MCF 10A (cell line): ENCODE data around the gene JAG2. TPM values are rescaled to one million over a fixed set of nuclear protein-coding genes. Genes with fewer than 3 reads are reported as not detected.

ENCODE experiments used
- Bru-seq: library from RNA; stranded (reverse); fragments of 400-500 nt; gene quantifications from one replicate; lab custom pipeline; 2021; lab: Mats Ljungman, UMichigan
- BruChase-seq, 2 experiments: library from RNA; stranded (reverse); fragments of 400-500 nt; gene quantifications; one replicate each; lab custom pipeline; 2021; lab: Mats Ljungman, UMichigan
- BruUV-seq: library from RNA; stranded (reverse); fragments of 400-500 nt; replicated peaks from 2 replicates; lab custom pipeline; 2021; lab: Mats Ljungman, UMichigan
- CTCF ChIA-PET: fragments of 300-600 bp; sonication (Branson Sonifier 250); formaldehyde crosslinking; extraction: SDS; loops from one replicate; lab custom pipeline; 2021; ENCODE audit warnings: antibody characterized with exemption, inconsistent platforms; lab: Yijun Ruan, JAX
- POLR2A ChIA-PET: fragments of 300-600, 350-650 bp; sonication (Branson Sonifier 250); formaldehyde crosslinking; extraction: SDS; loops from one replicate; lab custom pipeline; 2020; ENCODE audit warnings: antibody characterized with exemption, inconsistent platforms; lab: Yijun Ruan, JAX
- DNase-seq: peaks from one replicate; pipeline ENCODE4 v3.0.0-alpha.2; 2018; ENCODE audit not compliant: unreplicated experiment
- H3K27ac Mint-ChIP-seq: one replicate; pipeline ENCODE4 v1.8.0; 2022; ENCODE audit warnings: mild to moderate bottlenecking, low read depth, mixed read lengths; ENCODE audit not compliant: unreplicated experiment
- H3K27me3 Mint-ChIP-seq: one replicate; pipeline ENCODE4 v1.8.0; 2022; ENCODE audit warnings: mixed read lengths; ENCODE audit not compliant: insufficient read depth, unreplicated experiment
- H3K36me3 Mint-ChIP-seq: one replicate; pipeline ENCODE4 v1.8.0; 2022; ENCODE audit warnings: mild to moderate bottlenecking, moderate library complexity, mixed read lengths; ENCODE audit not compliant: insufficient read depth, unreplicated experiment
- H3K4me1 Mint-ChIP-seq: one replicate; pipeline ENCODE4 v1.8.0; 2022; ENCODE audit warnings: mixed read lengths; ENCODE audit not compliant: insufficient read depth, unreplicated experiment
- H3K4me3 Mint-ChIP-seq: one replicate; pipeline ENCODE4 v1.8.0; 2022; ENCODE audit warnings: mild to moderate bottlenecking, moderate library complexity, mixed read lengths; ENCODE audit not compliant: unreplicated experiment
- H3K9me3 Mint-ChIP-seq: one replicate; pipeline ENCODE4 v1.8.0; 2022; ENCODE audit warnings: mixed read lengths; ENCODE audit not compliant: unreplicated experiment
- intact Hi-C: fragments of 100-400 bp; cut with micrococcal nuclease; formaldehyde crosslinking; loops from 2 replicates; pipeline ENCODE4 v1.14.1; 2022
- long read RNA-seq: library from polyadenylated mRNA; stranded (forward); transcript quantifications from one replicate; pipeline ENCODE4 v2.0.0, GENCODE V29; 2022
- total RNA-seq: library from RNA; stranded (reverse); gene quantifications from 2 replicates; pipeline ENCODE4 v1.2.3, GENCODE V29; 2022
- TF ChIP-seq, protein P1 (sequence below): fragments of 200-600 bp; IDR thresholded peaks from one replicate; pipeline ENCODE4 v1.8.0; 2022; ENCODE audit warnings: antibody characterized with exemption, mild to moderate bottlenecking; ENCODE audit not compliant: unreplicated experiment

The JAG2 gene
- total RNA-seq = 33.5 and 33.7 TPM in 2 replicates
- Bru-seq, nascent RNA = percentile 41 among the genes with signal in this experiment
- BruChase-seq, experiment 1, labeled RNA remaining after a 6-hour chase = percentile 78 among the genes with signal in this experiment
- BruChase-seq, experiment 2, labeled RNA remaining after a 2-hour chase = percentile 61 among the genes with signal in this experiment
- long read RNA-seq, full-length matches to known transcripts = 23 of 73 reads
- long read RNA-seq, partial matches to known transcripts = 28 of 73 reads
- long read RNA-seq, other reads (novel, unspliced or antisense) = 22 of 73 reads

GRCh38 chr14:105168496-105168978 lies at the start of gene JAG2:
Gene JAG2 (minus strand): TSS chr14:105168776. CDS start chr14:105168420, 356 bp downstream.
- BruUV-seq = no TSS peak
- H3K4me3 Mint-ChIP-seq = peak within 1 kb of the TSS; percentile 70
- intact Hi-C loops = no loop called here
- ChIA-PET POLR2A (interaction anchor here (0.7 to 7.2 kb wide), 6 partner anchors 13 to 416 kb away, joined by 3 to 79 read pairs (median 3); partner anchors contain the start of genes NUDT14, PACS2 and SIVA1), CTCF (interaction anchor here (0.8 to 4.0 kb wide), 3 partner anchors 19 to 183 kb away, joined by 3 to 32 read pairs (median 4); no protein-coding TSS in a partner anchor)
- no peak within 1 kb of the TSS for H3K27ac Mint-ChIP-seq
- H3K4me1 Mint-ChIP-seq = peaks cover 12% of the 10 kb centered on the region
- no peaks in the 10 kb centered on the region for H3K27me3 Mint-ChIP-seq
- peaks cover 7% of the 10 kb centered on the region for H3K36me3 Mint-ChIP-seq
- H3K9me3 Mint-ChIP-seq = no peaks in the 10 kb centered on the region
- peak; percentile 63 for DNase-seq
- TF ChIP-seq, protein P1, sequence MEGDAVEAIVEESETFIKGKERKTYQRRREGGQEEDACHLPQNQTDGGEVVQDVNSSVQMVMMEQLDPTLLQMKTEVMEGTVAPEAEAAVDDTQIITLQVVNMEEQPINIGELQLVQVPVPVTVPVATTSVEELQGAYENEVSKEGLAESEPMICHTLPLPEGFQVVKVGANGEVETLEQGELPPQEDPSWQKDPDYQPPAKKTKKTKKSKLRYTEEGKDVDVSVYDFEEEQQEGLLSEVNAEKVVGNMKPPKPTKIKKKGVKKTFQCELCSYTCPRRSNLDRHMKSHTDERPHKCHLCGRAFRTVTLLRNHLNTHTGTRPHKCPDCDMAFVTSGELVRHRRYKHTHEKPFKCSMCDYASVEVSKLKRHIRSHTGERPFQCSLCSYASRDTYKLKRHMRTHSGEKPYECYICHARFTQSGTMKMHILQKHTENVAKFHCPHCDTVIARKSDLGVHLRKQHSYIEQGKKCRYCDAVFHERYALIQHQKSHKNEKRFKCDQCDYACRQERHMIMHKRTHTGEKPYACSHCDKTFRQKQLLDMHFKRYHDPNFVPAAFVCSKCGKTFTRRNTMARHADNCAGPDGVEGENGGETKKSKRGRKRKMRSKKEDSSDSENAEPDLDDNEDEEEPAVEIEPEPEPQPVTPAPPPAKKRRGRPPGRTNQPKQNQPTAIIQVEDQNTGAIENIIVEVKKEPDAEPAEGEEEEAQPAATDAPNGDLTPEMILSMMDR = no peak

- no peaks in the 10 kb centered on the region for H3K27me3 Mint-ChIP-seq
- ChIA-PET POLR2A (no interaction called here), CTCF (no interaction called here)
- no TSS peak for BruUV-seq
- intact Hi-C loops = no loop called here
- peaks cover 61% of the 10 kb centered on the region for H3K36me3 Mint-ChIP-seq
- H3K27ac Mint-ChIP-seq = no peak overlapping the region
- H3K9me3 Mint-ChIP-seq = no peaks in the 10 kb centered on the region
- no peak for DNase-seq
- H3K4me1 Mint-ChIP-seq = no peaks in the 10 kb centered on the region
- no peak overlapping the region for H3K4me3 Mint-ChIP-seq
- TF ChIP-seq, protein P1 = no peak
These were observed 49.2 kb upstream of the JAG2 start for GRCh38 chr14:105217774-105218173.

- TF ChIP-seq, protein P1 = no peak
- POLR2A ChIA-PET = no interaction called here
- Mint-ChIP-seq H3K4me3 (no peak overlapping the region), H3K4me1 (no peaks in the 10 kb centered on the region), H3K27ac (no peak overlapping the region), H3K9me3 (no peaks in the 10 kb centered on the region), H3K36me3 (peaks cover 50% of the 10 kb centered on the region), H3K27me3 (no peaks in the 10 kb centered on the region)
- no TSS peak for BruUV-seq
- intact Hi-C loops = no loop called here
- DNase-seq = no peak
- CTCF ChIA-PET = interaction anchor here (0.6 kb wide), 2 partner anchors 72 to 1826 kb away, joined by 3 to 5 read pairs; no protein-coding TSS in a partner anchor
These were observed 48.1 kb upstream of the JAG2 start for GRCh38 chr14:105216490-105217247.

GRCh38 chr14:105215602-105216001 lies 47.0 kb upstream of the JAG2 start:
- no peaks in the 10 kb centered on the region for H3K4me1 Mint-ChIP-seq
- intact Hi-C loops = no loop called here
- ChIA-PET CTCF (no interaction called here), POLR2A (no interaction called here)
- no peak overlapping the region for H3K27ac Mint-ChIP-seq
- peaks cover 40% of the 10 kb centered on the region for H3K36me3 Mint-ChIP-seq
- no peak overlapping the region for H3K4me3 Mint-ChIP-seq
- no peak for DNase-seq
- TF ChIP-seq, protein P1 = no peak
- BruUV-seq = no TSS peak
- no peaks in the 10 kb centered on the region for H3K27me3 Mint-ChIP-seq
- H3K9me3 Mint-ChIP-seq = no peaks in the 10 kb centered on the region
